NOMO-1 (cell line): ENCODE measurements around the gene AHNAK2.

Experiments used
- DNase-seq, 2 experiments: peaks; one replicate each; lab custom pipeline; 2025; ENCODE audit not compliant: unreplicated experiment in 2 of 2; lab: John Stamatoyannopoulos, UW

AHNAK2 gene

DNA sequence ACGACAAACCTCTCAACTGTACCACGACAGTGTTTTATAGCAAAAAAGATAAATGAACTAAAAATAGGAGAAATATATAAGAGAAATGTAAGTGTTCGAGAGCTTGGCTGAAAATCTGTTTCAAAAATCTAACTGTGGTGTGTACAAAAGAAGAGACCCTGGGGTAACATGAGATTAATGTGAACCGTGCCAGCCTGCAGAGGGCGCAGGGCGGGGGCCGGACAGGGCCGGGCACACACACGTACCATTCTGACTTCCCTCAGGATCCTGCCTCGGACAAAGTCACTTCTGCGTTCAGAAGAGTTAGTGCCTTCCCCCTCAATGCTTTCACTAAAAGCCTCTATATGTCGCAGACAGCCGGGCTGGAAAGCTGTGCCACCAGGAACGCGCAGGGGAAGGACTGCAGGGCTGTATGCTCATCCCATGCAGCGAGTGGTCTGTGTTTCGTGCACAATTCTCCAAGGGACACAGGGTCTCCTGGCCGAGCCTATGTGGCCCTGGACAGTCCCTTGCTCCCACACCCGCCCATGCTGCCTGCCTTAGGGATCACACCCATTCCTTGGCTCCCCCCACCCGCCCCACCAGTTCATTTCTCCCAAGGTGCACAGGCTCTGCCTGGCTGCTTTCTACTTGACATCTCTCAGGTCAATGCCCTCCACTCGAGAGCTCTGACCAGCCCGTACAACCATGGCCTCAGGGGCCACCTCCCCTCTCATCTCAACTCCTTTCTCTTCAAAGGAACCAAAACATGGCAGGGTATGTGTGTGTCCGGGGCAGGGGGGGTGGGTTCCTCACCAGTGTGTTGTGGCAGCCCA lies 34.2 kb upstream of the AHNAK2 start:
- no peak for DNase-seq

DNA sequence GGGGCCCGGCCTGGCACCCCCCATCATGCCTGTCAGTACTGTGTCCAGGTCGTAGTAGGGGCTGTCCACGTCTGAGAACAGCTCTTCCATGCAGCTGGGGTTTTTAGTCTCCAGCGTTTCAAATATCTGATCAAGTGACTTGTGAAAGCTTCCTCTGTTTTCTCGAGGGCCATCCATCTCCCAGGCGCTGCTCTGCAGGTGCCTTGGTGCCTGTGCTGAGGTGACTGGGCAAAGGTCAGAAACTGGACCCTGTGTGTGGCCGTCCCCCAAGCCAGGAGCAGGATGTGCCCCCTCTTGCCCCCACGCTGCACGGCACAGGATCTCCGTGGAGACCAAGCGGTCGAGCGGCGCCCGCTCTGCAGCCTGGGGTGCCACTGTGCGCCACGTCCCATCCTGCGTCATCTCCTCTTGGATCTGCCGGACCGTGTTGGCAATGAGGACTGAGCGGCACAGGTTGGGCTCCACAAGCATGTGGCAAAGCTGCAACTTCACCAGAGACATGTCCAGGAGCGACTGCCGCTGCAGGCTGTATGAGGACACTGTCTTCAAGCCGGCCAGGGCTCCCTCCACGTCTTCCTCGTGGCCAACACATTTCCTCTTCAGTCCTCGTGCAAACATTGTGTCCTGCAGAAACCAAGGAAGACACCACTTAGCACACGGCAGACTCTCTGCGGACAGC lies 33.3 kb upstream of the AHNAK2 start:
- no peak for DNase-seq

DNA sequence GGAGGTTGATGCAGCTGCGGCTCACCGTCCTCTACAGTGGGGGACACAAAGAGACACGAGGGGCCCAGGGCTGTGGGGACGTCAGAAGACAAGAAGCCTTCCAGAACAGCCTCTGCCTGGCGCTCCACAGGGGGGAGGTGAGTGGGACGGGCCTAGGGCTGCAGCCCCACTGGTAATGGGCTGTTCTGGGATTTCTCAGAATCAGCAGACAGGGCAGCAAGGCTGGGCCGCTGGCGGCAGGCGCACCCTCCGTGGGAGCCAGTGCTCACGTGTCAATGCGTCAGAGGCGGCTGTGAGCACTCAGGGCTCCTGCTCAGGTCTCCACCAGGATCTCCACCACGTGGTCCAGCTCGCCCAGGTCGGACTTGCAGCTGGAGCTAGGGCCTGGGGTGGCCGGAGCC lies 32.7 kb upstream of the AHNAK2 start:
- DNase-seq = no peak

GRCh38 chr14:105010106-105010505 lies 31.9 kb upstream of the AHNAK2 start:
- no peak for DNase-seq

- no peak for DNase-seq
Observed at GRCh38 chr14:105007593-105008264, 29.6 kb upstream of the AHNAK2 start.

- DNase-seq = no peak
Observed at GRCh38 chr14:105006831-105007592, 28.8 kb upstream of the AHNAK2 start.

DNA sequence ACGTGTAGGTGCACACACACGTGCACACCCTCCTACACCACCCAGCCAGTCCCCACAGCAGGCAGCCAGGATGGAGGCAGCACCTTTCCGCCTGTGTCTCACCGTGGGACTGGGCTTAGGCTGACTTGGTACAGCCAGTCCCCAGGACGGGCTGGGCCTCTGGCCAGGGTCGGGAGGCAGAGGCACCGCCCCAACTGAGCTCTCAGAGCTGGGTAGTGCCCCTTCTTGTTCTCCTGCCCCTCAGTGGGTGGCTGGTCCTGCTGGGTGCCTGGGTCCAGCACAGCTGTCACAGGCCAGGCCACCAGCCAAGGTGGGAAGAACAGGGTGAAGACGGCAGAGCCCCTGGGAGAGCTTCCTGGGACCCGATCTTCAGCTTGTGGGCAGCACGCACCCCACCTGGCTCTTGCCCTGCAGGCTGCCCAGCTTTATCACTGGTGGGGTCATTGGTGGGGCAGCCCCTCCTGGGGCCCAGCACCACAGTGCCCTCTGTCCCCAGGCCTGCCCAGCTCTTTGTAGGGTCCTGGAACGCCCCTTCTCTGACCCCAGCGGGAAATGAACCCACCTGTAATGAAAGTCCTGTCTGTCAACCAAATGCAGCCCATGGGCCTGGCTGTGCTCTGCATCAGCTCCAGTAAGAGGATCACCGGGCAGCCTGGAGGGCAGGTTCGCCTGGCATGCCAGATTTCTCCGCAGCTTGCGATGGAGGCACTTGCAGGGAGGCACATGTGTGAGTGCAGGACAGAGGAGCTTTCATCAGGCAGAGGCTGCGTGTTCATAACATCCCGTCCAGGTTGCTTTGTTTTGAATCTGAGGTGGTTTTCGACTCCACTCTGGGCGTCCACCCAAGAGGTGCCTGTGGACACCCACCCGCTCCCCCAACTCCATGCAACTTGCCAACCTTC lies 28.0 kb upstream of the AHNAK2 start:
- no peak for DNase-seq

- DNase-seq = no peak
Observed at GRCh38 chr14:105005329-105005928, 27.3 kb upstream of the AHNAK2 start.

DNA sequence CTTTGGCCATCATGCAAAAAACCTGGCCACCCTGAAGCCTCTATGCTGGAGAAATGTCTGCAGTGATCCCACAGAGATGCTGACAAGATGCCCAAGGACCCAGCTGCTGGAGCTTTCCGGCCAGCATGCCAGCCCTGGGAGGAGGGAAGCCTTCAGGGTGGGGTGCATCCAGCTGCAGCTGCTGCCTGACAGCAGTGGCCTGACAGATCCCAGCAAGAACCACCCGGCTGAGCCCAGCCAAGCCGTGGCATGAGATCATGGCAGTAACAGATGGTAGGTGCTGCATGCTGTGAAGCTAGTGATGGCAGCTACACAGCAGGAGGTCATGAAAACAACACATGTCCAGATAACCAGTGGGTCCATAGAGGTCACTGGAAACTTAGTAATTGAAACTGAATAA lies 21.2 kb upstream of the AHNAK2 start:
- no peak for DNase-seq

DNA sequence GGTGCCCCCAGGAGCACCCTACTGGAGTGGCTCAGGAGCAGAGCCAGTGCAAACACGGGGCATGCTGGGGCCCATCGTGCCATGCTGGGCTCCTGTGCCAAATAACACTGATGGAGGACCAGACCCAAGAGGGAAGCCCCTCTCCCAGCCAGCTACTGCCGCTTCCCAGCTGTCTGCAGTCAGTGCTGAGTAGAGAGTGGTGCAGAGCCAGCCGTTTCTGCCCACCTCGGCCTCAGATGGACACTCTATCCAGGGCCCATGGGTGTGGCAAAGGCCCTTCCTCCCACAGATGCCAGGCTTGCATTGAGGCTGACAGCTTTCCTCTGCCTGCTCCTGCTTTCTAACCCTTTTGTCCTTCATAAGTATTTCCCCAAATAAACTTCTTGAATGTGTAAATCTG lies 20.6 kb upstream of the AHNAK2 start:
- DNase-seq = no peak

DNA sequence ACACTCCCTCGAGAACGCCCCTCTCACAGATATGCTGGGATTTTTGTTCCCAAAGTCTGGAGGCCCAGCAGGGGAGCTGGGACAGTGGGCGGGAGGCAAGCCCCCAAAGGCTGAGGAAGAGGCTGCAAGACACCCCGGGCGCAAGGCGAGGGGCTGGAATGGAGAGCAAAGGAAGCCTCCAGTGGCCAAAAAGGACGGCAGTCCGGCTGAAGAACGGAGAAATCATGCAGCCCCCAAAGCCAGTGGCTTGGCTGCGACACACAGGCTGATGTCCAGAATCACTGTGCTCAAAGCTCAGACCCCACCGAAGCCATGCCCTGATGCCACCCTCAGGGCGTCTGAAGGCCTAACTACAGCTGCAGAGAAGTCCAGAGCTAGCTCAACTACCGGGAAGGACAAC lies 18.3 kb upstream of the AHNAK2 start:
- DNase-seq = no peak

DNA sequence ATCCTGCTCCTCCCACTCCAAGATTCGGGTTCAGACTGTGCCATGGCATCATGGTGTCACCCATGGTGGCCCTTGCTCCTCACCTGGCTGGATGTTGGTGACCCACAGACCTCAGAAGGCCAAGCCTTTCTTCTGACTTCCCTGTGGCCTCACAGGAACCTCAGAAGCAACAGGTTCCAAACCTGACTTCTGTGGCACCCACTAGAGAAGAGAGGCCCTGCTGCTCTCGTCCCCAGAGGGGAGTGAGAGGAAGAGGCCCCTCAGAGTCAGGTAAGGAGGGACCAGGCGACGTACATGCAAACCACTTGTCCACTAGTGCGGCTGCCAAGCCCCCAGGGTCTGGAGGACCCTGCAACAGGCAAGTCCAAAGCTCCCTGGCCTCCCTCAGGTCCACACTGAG lies 17.9 kb upstream of the AHNAK2 start:
- DNase-seq = no peak

DNA sequence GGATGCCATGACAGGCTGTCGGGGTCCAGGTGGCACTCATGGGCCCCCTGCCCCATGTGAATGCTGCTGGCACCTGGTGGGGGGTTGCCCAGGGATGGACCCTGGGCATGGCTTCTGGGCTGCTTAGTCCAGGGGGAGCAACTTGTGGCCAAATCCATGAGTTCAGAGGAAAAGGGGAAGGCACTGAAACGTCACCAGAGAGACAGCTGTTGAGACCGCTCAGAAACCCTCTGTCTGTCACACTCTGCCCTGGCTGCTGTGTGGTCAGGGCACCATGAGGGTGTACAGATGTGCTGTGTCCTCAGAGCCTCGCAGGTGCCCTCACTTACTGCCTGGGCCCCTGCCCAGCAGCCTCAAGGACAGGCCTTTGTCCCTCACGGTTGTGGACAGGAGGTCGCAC lies 16.8 kb upstream of the AHNAK2 start:
- DNase-seq = no peak

- no peak for DNase-seq
Observed at GRCh38 chr14:104993808-104994591, 15.8 kb upstream of the AHNAK2 start.

- no peak for DNase-seq
Observed at GRCh38 chr14:104993306-104993705, 15.1 kb upstream of the AHNAK2 start.

DNA sequence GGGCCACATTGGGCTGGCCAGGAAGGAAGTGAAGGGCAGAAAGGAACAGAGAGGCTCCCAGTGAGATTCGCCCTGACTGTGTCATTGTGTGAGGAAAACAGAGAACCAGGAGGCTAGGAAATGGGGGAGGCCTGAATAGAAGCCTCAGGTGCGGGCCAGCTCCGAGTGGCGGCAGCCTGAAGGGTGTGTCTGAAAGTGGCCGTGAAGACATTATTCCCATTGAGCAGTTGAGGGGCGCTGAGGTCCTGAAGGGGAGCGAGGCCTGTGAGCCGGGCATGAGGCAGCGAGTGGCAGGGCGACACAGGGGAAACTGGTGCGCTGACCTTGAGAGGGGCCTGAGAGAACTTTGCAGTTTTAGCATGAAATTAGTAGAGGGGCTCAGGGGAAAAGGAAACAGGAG lies 14.3 kb upstream of the AHNAK2 start:
- DNase-seq = no peak

DNA sequence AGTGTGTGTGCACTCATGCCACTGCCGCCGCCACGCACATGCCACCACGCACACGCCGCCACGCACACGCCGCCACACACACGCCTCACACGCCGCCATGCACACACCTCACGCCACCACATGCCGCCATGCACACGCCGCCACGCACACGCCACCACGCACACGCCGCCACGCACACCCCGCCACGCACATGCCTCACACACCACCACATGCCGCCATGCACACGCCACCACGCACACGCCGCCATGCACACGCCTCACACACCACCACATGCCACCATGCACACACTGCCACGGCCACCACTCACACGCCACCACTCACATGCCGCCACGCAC lies 13.7 kb upstream of the AHNAK2 start:
- DNase-seq = no peak

- no peak for DNase-seq
Observed at GRCh38 chr14:104989951-104990303, 11.8 kb upstream of the AHNAK2 start.

GRCh38 chr14:104989236-104989950 lies 11.2 kb upstream of the AHNAK2 start:
- no peak for DNase-seq
